Fibroblast of pulmonary artery (primary cell): Measurements from ENCODE around the gene ST6GAL1.

Experiments
- DNase-seq: peaks from one replicate; pipeline ENCODE4 v3.0.0-alpha.2; 2010; ENCODE audit warnings: low read depth
- H3K4me3 ChIP-seq: replicated peaks from 2 replicates; pipeline ENCODE4 v1.5.1; 2011; ENCODE audit warnings: low read depth, mild to moderate bottlenecking, control low read depth, low read length, moderate library complexity
- TF ChIP-seq, protein P1 (sequence below): IDR thresholded peaks from 2 replicates; pipeline ENCODE4 v1.5.1; 2011; ENCODE audit warnings: mild to moderate bottlenecking, control low read depth, low read length, inconsistent platforms; ENCODE audit errors: missing control alignments

ST6GAL1 gene

DNA sequence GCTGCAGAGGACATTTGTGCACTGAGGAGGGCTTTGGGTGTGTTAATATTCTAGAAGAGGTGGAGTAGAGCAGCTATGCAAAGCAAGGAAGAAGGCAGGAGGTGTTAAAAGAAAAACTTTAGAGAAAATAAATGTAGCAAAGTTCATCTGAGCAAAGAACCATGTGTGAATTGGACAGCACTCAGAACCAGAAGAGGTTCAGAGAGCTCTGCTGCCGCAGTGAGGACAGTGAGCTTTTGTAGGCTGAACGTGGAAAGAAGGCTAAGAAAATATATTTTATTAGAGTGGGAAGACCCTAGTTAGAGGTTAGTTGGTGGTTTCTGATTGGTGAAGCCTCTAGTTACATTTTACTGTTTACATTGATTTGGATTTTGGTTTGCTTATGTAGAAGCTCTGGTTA lies 50.7 kb downstream of the ST6GAL1 start:
- TF ChIP-seq, protein P1, sequence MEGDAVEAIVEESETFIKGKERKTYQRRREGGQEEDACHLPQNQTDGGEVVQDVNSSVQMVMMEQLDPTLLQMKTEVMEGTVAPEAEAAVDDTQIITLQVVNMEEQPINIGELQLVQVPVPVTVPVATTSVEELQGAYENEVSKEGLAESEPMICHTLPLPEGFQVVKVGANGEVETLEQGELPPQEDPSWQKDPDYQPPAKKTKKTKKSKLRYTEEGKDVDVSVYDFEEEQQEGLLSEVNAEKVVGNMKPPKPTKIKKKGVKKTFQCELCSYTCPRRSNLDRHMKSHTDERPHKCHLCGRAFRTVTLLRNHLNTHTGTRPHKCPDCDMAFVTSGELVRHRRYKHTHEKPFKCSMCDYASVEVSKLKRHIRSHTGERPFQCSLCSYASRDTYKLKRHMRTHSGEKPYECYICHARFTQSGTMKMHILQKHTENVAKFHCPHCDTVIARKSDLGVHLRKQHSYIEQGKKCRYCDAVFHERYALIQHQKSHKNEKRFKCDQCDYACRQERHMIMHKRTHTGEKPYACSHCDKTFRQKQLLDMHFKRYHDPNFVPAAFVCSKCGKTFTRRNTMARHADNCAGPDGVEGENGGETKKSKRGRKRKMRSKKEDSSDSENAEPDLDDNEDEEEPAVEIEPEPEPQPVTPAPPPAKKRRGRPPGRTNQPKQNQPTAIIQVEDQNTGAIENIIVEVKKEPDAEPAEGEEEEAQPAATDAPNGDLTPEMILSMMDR: no peak
- H3K4me3 ChIP-seq: no peak overlapping the region
- no peak for DNase-seq

DNA sequence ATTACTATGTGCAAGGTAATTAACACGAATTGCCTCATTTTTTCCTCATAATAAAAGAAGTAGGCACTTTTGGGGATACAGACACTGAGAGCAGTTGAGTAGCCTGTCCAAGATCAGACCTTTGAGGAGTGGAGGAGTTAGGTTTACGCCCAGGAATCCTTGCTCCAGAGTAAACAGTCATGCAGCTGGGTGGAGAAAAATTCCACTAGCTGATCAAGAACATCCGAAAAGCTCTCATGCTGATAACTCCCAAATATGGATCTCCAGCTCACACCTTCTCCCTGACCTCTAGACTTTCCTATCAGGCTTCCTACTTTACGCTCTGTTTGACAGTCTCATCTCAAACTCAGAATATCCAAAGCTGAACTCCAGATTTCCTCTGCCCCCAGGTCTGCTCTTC lies 53.3 kb downstream of the ST6GAL1 start:
- H3K4me3 ChIP-seq: no peak overlapping the region
- DNase-seq: no peak
- TF ChIP-seq, protein P1: no peak

DNA sequence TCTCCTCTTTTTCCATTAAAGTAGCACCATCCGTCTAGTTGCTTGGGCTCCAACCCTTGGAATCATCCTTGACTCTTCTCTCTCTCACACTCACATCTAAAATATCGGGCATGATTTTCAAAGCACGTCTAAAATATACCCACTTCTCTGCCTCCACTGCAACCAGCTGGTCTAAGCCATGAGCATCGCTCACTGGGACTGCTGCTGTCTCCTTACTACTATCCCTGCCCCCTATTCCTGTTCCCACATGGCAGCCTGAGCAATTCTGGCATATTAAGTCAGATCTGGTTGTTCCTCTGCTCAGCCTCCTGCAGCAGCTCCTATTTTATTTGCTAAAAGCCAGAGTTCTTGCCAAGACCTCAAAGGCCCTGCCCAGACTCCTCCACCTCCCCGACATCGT lies 53.7 kb downstream of the ST6GAL1 start:
- H3K4me3 ChIP-seq: no peak overlapping the region
- DNase-seq: no peak
- TF ChIP-seq, protein P1: no peak

DNA sequence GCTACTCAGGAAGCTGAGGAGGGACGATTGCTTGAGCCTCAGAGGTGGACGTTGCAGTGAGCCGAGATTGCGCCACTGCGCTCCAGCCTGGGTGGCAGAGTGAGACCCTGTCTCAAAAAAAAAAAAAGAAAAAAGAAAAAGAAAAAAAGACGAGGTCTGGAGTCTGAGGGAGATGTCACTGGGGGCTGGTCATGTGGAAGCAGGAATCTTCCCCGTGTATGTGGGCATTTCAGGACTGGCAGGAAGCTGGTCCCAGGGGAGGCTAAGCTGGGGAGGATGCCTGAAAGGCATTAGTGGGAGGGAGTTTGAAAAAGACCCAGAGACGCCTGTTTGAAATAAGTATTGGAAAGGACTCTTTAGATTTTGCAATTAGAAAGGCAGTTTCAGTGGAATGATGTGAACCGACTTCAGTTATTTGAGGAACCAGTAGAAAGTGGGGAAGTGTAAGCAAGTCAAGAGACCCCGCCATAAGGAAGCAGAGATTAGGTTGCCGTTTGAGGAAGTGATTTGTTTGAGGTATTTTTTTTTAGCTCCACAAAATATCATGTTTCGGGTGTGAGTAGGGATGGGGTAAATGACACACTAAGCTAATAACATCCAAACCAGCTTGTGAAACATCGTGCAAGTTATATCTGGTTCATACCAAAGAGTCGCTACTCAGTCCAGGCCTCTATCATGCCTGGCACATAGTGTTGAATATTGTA lies 55.5 kb downstream of the ST6GAL1 start:
- peak; percentile 33 for DNase-seq
- no peak overlapping the region for H3K4me3 ChIP-seq
- TF ChIP-seq, protein P1: no peak

DNA sequence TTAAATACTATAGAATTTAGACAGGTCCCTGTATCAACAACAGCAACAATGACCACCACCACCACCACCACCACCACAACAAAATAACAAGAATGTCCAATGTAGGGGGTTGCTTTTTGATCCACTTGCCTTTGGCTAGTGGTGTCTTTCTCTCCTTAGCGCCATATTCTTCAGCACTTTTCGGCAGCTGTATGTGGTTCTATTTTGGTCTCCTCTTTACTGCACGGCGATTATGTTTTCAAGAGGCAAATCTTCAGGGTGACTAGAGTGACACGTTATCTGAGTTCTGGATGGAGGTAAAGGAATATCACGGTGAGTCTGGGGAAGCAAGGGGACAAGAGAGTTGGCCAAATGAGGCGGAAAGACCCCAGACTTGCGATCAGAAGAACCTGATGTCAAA lies 56.1 kb downstream of the ST6GAL1 start:
- DNase-seq: no peak
- H3K4me3 ChIP-seq: no peak overlapping the region
- TF ChIP-seq, protein P1: no peak

DNA sequence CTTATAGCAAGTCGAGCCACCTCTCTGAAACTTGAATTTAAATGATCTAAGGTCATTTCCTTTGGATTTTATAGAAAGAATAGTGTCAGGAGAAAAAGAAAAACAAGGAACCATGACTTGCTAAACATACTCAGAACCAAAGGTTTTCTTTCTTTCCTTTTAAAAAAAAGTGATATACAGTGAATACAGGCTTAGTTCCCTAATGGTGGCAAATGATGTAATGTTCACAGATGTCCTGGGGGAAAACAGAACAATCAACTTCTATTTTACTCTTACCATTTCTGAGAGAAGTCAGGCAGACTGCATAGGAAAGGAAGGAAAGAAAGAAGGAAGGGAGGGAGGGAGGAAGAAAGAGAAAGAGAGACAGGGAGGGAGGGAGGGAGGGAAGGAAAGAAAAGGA lies 56.5 kb downstream of the ST6GAL1 start:
- DNase-seq: no peak
- TF ChIP-seq, protein P1: no peak
- H3K4me3 ChIP-seq: no peak overlapping the region

DNA sequence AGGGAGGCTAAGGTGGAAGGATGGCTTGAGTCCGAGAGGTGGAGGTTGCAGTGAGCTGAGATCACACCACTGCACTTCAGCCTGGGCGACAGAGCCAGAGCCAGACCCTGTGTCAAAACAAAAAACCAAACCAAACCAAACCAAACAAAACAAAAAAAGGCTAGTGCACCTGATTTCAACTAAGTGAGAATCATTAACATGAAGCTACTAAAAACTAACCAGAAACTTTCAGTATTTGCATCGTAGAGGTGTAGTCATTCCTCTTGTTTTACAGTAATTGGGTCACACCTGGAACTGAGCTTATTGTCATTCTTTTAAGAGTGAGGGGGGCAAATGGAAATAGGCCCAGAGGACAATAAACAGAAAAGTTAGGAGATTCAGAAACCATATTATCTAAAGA lies 58.5 kb downstream of the ST6GAL1 start:
- TF ChIP-seq, protein P1: no peak
- no peak for DNase-seq
- no peak overlapping the region for H3K4me3 ChIP-seq
